Measurements from ENCODE around the gene POLR3GL.

Gene POLR3GL

GRCh38 chr1:145995148-145995881 lies 30.8 kb downstream of the POLR3GL start:
- no peak for TF ChIP-seq CTCF (IDR thresholded peaks at IDR 0.05; ENCODE audit: low read depth, low read length)
- DNase-seq (ENCODE audit: extremely low read depth, low read depth), result no peak

GRCh38 chr1:145995964-145996432 lies 31.5 kb downstream of the POLR3GL start:
- no peak for DNase-seq (ENCODE audit: extremely low read depth, low read depth)

GRCh38 chr1:145996433-145997015 lies 32.0 kb downstream of the POLR3GL start, which contains the start of gene TXNIP:
Gene TXNIP, minus strand, starts transcription at chr1:145996579. Its CDS starts 313 bp downstream, at chr1:145996266.
- TF ChIP-seq CTCF (IDR thresholded peaks at IDR 0.05; ENCODE audit: low read depth, low read length), result no peak
- DNase-seq (ENCODE audit: extremely low read depth, low read depth), result peak; percentile 93

More at GRCh38 chr1:145995964-145996432, 31.5 kb downstream of the POLR3GL start:
- TF ChIP-seq CTCF (IDR thresholded peaks at IDR 0.05; ENCODE audit: low read depth, low read length), result no peak

GRCh38 chr1:145997016-145997717 lies 32.7 kb downstream of the POLR3GL start:
- DNase-seq (ENCODE audit: extremely low read depth, low read depth), result no peak
- TF ChIP-seq CTCF (IDR thresholded peaks at IDR 0.05; ENCODE audit: low read depth, low read length), result no peak

- DNase-seq (ENCODE audit: extremely low read depth, low read depth), result no peak
- TF ChIP-seq CTCF (IDR thresholded peaks at IDR 0.05; ENCODE audit: low read depth, low read length), result no peak
Measured at GRCh38 chr1:145997718-145998023, 33.2 kb downstream of the POLR3GL start.

GRCh38 chr1:145999321-146000024 lies 35.0 kb downstream of the POLR3GL start:
- no peak for DNase-seq (ENCODE audit: extremely low read depth, low read depth)
- no peak for TF ChIP-seq CTCF (IDR thresholded peaks at IDR 0.05; ENCODE audit: low read depth, low read length)

Data from AG09319 (cell line).